Endothelial cell of umbilical vein (primary cell): ENCODE data around the gene TLR5. TPM values are rescaled to one million over a fixed set of nuclear protein-coding genes. Genes with fewer than 3 reads are reported as not detected.

ENCODE experiments used
- BruUV-seq: library from RNA; stranded (reverse); fragments of 400-500 nt; replicated peaks from 2 replicates; lab custom pipeline; 2021; lab: Mats Ljungman, UMichigan
- CTCF ChIA-PET: fragments of 300-600, 350-600 bp; sonication (Branson Sonifier 250); formaldehyde crosslinking; loops from one replicate; lab custom pipeline; 2021; ENCODE audit warnings: antibody characterized with exemption, inconsistent platforms; lab: Charles Lee
- POLR2A ChIA-PET: fragments of 300-600, 350-600 bp; sonication (Branson Sonifier 250); formaldehyde crosslinking; loops from one replicate; lab custom pipeline; 2021; ENCODE audit warnings: antibody characterized with exemption, inconsistent platforms; lab: Charles Lee
- DNase-seq: peaks from one replicate; pipeline ENCODE4 v3.0.0-alpha.2; 2011; ENCODE audit warnings: low read depth, low spot score
- FAIRE-seq: peaks from 2 replicates; lab custom pipeline; 2011; peaks lifted over from hg19 to GRCh38; lab: Jason Lieb, UNC
- H2AFZ ChIP-seq: 2 replicates; pipeline ENCODE4 v1.6.0; 2012; ENCODE audit warnings: low read depth, low read length, control low read depth, inconsistent platforms
- H3K27ac ChIP-seq: 2 replicates; pipeline ENCODE4 v1.5.1; 2011; ENCODE audit warnings: low read depth, mild to moderate bottlenecking, control low read depth, low read length, moderate library complexity; ENCODE audit not compliant: insufficient read depth
- H3K27me3 ChIP-seq, 2 experiments: 2 replicates each; pipeline versions ENCODE4 v1.6.0 to v1.6.1; 2011; ENCODE audit warnings: low read length in 2 of 2, mixed read lengths in 1 of 2; ENCODE audit not compliant: control insufficient read depth in 2 of 2, insufficient read depth in 2 of 2
- H3K36me3 ChIP-seq, 2 experiments: 2 replicates in 1 of 2; 3 replicates in 1 of 2; pipeline ENCODE4 v1.5.1; 2011; ENCODE audit warnings: low read length in 2 of 2, mild to moderate bottlenecking in 1 of 2, moderate library complexity in 1 of 2; ENCODE audit not compliant: control insufficient read depth in 2 of 2, insufficient read depth in 2 of 2; ENCODE audit errors: extremely low read depth in 1 of 2
- H3K4me1 ChIP-seq: 3 replicates; pipeline ENCODE4 v1.5.1; 2011; ENCODE audit warnings: mild to moderate bottlenecking, low read length; ENCODE audit not compliant: control insufficient read depth, insufficient read depth; ENCODE audit errors: extremely low read depth
- H3K4me2 ChIP-seq: 2 replicates; pipeline ENCODE4 v1.6.1; 2011; ENCODE audit warnings: low read length, control low read depth, mixed read lengths; ENCODE audit not compliant: insufficient read depth
- H3K4me3 ChIP-seq, 3 experiments: fragments of 200-600 bp in 1 of 3; sonication (generic), shearing (Covaris generic) in 1 of 3; replicated peaks in 1 of 3; 2 replicates each; pipeline ENCODE4 v1.5.1; 2011 to 2016; ENCODE audit warnings: control low read depth in 3 of 3, low read length in 3 of 3, mild to moderate bottlenecking in 2 of 3, inconsistent platforms in 1 of 3, low read depth in 1 of 3, moderate library complexity in 1 of 3; ENCODE audit not compliant: insufficient read depth in 1 of 3
- H3K79me2 ChIP-seq: 2 replicates; pipeline ENCODE4 v1.6.0; 2012; ENCODE audit warnings: low read length, inconsistent platforms; ENCODE audit not compliant: control insufficient read depth, insufficient read depth
- H3K9ac ChIP-seq: replicated peaks from 2 replicates; pipeline ENCODE3; 2011; ENCODE audit warnings: low read length, control low read depth; ENCODE audit not compliant: insufficient read depth; ENCODE audit errors: extremely low read depth
- H3K9me1 ChIP-seq: replicated peaks from 3 replicates; pipeline ENCODE4 v1.6.0; 2011; ENCODE audit warnings: mild to moderate bottlenecking, low read length; ENCODE audit not compliant: control insufficient read depth, insufficient read depth; ENCODE audit errors: extremely low read depth
- H3K9me3 ChIP-seq: replicated peaks from 2 replicates; pipeline ENCODE4 v1.5.1; 2012; ENCODE audit warnings: low read length, inconsistent platforms; ENCODE audit not compliant: control insufficient read depth, insufficient read depth
- H4K20me1 ChIP-seq: replicated peaks from 2 replicates; pipeline ENCODE3; 2011; ENCODE audit warnings: mild to moderate bottlenecking, low read length; ENCODE audit not compliant: control insufficient read depth, insufficient read depth; ENCODE audit errors: extremely low read depth
- EZH2 ChIP-seq: IDR thresholded peaks from 2 replicates; pipeline ENCODE4 v1.6.1; 2012; ENCODE audit warnings: borderline replicate concordance, low read depth, mild to moderate bottlenecking, moderate library complexity, low read length, inconsistent platforms; ENCODE audit not compliant: severe bottlenecking
- FOS ChIP-seq: IDR thresholded peaks from 2 replicates; pipeline ENCODE4 v1.6.1; 2011; ENCODE audit warnings: mild to moderate bottlenecking, low read length, moderate library complexity, borderline replicate concordance; ENCODE audit not compliant: insufficient read depth
- GATA2 ChIP-seq: IDR thresholded peaks from 2 replicates; pipeline ENCODE4 v1.7.0; 2011; ENCODE audit warnings: low read depth, mild to moderate bottlenecking, moderate library complexity, mixed read lengths, low read length; ENCODE audit not compliant: insufficient read length, insufficient read depth
- JUN ChIP-seq: IDR thresholded peaks from 2 replicates; pipeline ENCODE4 v1.6.1; 2011; ENCODE audit warnings: borderline replicate concordance, low read depth; ENCODE audit not compliant: insufficient read length, insufficient read depth
- MYC ChIP-seq: IDR thresholded peaks from one replicate; pipeline ENCODE4 v1.6.1; 2011; ENCODE audit warnings: mild to moderate bottlenecking, low read depth, low read length
- POLR2A ChIP-seq: IDR thresholded peaks from 2 replicates; pipeline ENCODE4 v1.6.1; 2012; ENCODE audit warnings: low read depth, mild to moderate bottlenecking, control low read depth, low read length
- POLR2AphosphoS5 ChIP-seq: IDR thresholded peaks from 2 replicates; pipeline ENCODE4 v1.6.1; 2012; ENCODE audit warnings: low read depth, mild to moderate bottlenecking, control low read depth, low read length, moderate library complexity; ENCODE audit not compliant: insufficient read depth
- dilution Hi-C: fragments of 300-500 bp; cut with MboI; formaldehyde crosslinking; loops from one replicate; pipeline ENCODE4 v1.15.0; 2019; ENCODE audit warnings: low sequenced_read_pairs; ENCODE audit not compliant: extremely low pct_ligation_motif_present
- intact Hi-C: fragments of 100-400 bp; cut with micrococcal nuclease; formaldehyde crosslinking; loops from one replicate; pipeline ENCODE4 v1.10.0; 2022
- polyA plus RNA-seq, 4 experiments: library from polyadenylated mRNA; depleted of rRNA in 3 of 4; stranded (reverse) in 3 of 4; unstranded in 1 of 4; fragments of >200 nt; gene quantifications; 2 replicates each; pipeline versions ENCODE4 v1.2.1 to v1.2.3, GENCODE V29; 2011 to 2012; ENCODE audit warnings: missing spikeins in 1 of 4
- total RNA-seq: library from RNA; stranded (reverse); gene quantifications from 2 replicates; pipeline ENCODE4 v1.2.3, GENCODE V29; 2021
- TF ChIP-seq, protein P1 (sequence below): IDR thresholded peaks from 2 replicates; pipeline ENCODE4 v1.6.1; 2011; ENCODE audit not compliant: insufficient read depth, insufficient read length
- TF ChIP-seq, protein P2 (sequence below), 2 donors: IDR thresholded peaks; 1 replicate in 1 of 2; 2 replicates in 1 of 2; pipeline ENCODE4 v1.5.1; 2011; ENCODE audit warnings: low read length in 2 of 2, mild to moderate bottlenecking in 2 of 2, moderate library complexity in 2 of 2, control low read depth in 1 of 2, inconsistent platforms in 1 of 2, low read depth in 1 of 2; ENCODE audit not compliant: insufficient read depth in 1 of 2; ENCODE audit errors: extremely low read depth in 1 of 2

Gene TLR5
- total and polyA plus RNA-seq, 2 donors (not counting 3 experiments of a cell fraction or from before 2014, with no cell fraction given): 0.15 to 0.25 TPM

DNA sequence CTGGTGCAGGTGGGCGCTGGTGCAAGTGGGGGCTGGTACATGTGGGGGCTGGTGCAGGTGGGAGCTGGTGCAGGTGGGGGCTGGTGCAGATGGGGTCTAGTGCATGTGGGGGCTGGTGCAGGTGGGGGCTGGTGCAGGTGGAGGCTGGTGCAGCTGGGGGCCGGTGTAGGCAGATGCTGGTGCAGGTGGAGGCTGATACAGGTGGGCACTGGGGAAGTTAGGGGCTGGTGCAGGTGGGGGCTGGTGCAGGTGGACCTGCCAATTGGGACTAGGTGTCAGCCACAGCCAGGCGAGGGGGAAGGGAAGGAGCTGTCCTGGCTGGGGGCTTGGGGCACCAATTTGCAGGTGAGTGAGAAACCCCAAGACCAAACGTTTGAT lies 46.5 kb upstream of the TLR5 start:
- no peak overlapping the region for H3K27ac ChIP-seq
- no peak overlapping the region for H3K4me2 ChIP-seq
- no peaks in the 10 kb centered on the region for H4K20me1 ChIP-seq
- H2AFZ ChIP-seq: no peak overlapping the region
- no peak overlapping the region for H3K4me3 ChIP-seq
- BruUV-seq: no TSS peak
- DNase-seq (no peak), FAIRE-seq (no peak)
- TF ChIP-seq EZH2: no peak
- TF ChIP-seq FOS: no peak
- TF ChIP-seq, protein P1, sequence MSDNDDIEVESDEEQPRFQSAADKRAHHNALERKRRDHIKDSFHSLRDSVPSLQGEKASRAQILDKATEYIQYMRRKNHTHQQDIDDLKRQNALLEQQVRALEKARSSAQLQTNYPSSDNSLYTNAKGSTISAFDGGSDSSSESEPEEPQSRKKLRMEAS: no peak
- no peak for TF ChIP-seq GATA2
- TF ChIP-seq, protein P2, sequence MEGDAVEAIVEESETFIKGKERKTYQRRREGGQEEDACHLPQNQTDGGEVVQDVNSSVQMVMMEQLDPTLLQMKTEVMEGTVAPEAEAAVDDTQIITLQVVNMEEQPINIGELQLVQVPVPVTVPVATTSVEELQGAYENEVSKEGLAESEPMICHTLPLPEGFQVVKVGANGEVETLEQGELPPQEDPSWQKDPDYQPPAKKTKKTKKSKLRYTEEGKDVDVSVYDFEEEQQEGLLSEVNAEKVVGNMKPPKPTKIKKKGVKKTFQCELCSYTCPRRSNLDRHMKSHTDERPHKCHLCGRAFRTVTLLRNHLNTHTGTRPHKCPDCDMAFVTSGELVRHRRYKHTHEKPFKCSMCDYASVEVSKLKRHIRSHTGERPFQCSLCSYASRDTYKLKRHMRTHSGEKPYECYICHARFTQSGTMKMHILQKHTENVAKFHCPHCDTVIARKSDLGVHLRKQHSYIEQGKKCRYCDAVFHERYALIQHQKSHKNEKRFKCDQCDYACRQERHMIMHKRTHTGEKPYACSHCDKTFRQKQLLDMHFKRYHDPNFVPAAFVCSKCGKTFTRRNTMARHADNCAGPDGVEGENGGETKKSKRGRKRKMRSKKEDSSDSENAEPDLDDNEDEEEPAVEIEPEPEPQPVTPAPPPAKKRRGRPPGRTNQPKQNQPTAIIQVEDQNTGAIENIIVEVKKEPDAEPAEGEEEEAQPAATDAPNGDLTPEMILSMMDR (IDR thresholded peaks at IDR 0.05; ENCODE audit: extremely low read depth in 1 of 2, insufficient read depth in 1 of 2, low read depth in 1 of 2, low read length in 2 of 2): no peak
- no peak for TF ChIP-seq POLR2A
- no peak for TF ChIP-seq POLR2AphosphoS5
- no peak for TF ChIP-seq JUN
- TF ChIP-seq MYC: no peak
- H3K4me1 ChIP-seq: no peaks in the 10 kb centered on the region
- intact Hi-C loops: no loop called here
- H3K27me3 ChIP-seq: no peaks in the 10 kb centered on the region
- H3K79me2 ChIP-seq: no peaks in the 10 kb centered on the region
- H3K9ac ChIP-seq: no peak overlapping the region
- no peaks in the 10 kb centered on the region for H3K9me3 ChIP-seq
- ChIA-PET POLR2A (no interaction called here), CTCF (no interaction called here)
- no peaks in the 10 kb centered on the region for H3K9me1 ChIP-seq
- H3K36me3 ChIP-seq: no peaks in the 10 kb centered on the region
- dilution Hi-C loops: no loop called here
